Activated CD4-positive, alpha-beta T cell treated with anti-CD3 and anti-CD28 coated beads for 24 hours (primary cell): ENCODE results near the gene MYL3.

ENCODE experiments used
- DNase-seq, 2 donors: peaks; one replicate each; pipeline ENCODE4 v3.0.0-alpha.2; 2020; ENCODE audit warnings: low read depth in 2 of 2

The MYL3 gene

GRCh38 chr3:46883054-46883829, 20.0 kb upstream of the MYL3 start:
- DNase-seq: no peak

DNA sequence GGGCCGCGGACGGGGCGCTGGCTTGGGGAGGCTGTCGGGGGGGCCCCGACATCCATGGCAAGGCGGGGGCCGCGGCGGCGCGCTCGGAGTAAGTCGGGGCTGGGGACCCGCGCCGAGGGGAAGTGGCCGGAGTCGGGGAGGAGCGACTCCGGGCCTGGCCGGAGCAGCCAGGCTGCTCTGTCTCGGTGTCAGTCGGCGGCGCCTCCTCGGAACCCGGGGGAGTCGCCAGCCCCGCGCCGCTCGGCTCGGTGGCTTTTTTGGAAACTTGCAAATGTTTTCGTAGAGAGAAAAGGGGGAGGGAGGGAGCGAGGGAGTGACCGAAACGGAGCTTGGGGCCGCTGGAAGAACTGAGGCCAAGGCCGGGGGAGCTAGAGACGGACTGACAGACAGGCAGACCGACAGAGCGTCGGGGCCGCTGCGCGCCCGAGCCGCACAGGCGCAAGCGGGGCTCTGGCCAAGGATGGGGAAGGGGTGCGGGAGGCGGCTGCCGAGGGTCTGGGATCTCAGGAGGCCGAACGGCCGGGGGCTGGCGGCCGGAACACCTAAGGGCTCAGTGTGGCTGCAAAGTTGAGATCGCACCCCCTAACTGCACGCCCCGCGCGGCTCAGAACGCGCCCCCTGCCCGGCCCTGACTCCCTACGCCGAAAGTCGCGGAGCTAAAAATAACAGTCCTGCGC, 19.3 kb upstream of the MYL3 start:
- no peak for DNase-seq

- DNase-seq: no peak
These were observed 18.5 kb upstream of the MYL3 start for GRCh38 chr3:46881596-46882376.

DNA sequence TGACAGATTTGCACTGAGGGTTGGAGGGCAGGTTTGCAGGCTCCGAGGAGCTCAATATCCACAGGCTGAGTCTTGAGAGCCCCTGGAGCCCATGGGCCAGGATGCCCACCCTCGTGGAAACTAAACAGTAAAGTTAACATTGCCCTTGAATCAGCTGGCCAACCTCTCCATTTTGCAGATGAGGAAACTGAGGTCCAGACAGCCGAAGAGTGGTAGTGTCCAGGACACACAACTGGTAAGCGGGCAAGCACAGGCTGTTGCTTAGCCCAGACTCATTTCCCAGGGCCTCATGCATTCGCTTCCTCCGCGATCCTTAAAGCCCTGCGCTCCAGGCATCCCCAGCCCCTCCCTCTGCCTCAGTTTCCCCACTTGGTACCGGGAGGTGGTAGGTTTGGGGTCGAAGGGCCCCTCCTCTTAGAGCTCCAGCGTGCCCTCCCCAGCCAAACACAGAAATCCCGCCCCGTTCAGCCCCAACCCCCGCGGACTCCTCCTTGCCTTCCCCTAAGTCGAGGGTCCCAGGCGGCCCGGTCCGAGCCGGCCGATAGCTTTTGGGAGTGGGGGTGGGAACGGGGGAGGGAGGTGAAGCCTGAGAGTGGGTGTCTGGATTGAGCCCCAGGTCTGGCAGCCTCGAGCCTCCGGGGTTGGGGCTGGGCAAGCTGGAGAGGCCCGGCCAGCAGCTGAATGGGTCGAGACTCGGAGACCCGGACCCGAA, 17.8 kb upstream of the MYL3 start:
- no peak for DNase-seq

GRCh38 chr3:46878781-46879436, 15.7 kb upstream of the MYL3 start:
- DNase-seq: no peak

DNA sequence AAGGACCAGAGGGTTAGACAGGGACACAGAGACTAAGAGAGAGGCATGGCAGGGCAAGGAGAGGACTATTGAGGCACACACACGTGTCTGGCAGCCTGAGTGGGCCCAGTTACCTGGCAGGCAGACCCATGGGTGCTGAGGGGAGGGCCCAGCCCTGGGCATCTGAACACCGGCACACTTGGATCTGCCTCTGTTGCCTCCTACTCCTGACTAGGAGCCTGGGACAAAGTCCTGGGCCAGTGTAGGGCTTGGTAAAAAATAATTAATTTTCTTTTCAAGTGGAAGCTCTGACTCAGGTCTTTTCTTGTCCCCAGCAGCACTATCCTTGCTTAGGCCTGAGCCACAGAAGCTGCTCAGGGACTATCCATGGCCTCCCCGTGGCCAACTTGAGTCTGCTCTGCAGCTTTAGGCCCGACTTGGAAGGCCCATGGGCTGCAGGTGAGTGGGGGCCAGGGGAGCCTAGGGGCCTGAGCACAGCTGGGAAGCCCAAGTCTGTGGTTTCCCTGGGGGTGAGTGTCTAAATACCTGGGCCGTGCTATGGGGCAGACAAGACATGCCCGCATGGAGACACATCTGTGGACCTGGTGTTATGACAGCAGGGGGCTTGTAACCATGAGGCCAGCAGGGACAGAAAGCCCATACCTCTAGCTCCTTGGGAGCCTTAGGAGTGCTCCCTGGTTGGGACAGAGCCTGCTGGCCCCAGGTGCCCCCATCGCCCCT, 14.3 kb upstream of the MYL3 start, which contains the start of gene PTH1R:
Gene PTH1R (plus strand): TSS at position 316 of the 720 bp plus-strand sequence. CDS start 5,839 bp downstream, outside the sequence.
- DNase-seq: no peak

DNA sequence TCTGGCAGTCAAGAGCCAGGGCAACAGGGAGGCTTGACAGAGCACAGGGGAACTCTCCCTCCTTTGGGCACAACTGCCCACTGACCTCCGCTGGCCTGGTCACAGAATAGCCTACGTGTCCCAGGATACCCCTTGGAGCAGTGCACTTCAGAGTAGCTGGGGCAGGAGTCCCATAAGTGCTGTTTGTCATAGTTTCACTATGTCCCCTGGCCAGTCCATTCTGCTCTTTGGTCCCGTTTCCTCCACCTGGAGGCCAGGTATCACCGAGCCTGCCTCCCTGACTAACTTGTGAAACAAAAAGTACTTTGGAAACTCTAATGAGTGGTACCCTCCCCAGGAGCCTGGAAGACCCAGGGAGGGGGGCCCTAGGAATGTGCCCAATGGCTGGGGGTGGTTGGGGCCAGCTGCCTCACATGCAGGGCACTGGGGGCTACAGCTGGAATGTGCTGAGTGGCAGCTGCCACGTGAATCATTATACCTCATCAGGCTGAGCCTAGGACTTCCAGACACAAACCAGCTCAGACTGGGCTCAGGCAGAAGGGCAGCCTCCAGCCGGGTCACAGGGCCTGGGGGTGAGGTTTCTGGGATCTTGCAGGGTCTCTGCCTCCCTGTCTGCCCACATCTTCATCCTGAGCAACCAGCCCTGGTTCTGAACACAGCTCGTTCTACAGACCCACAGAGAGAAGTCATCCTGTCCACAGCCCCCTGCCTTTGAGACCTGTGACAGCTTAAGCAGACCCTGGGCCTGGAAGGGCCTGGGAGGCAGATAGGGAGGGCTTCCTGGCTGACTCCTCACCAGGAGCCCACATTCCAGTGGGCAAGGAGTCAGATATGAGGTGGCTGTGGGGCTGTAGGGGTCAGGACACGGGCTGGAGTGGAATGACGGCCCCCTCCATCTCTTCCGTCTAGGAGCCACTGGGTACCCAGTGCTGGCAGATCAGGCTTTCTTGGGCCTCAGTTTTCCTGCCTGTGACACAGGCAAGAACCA, 13.4 kb upstream of the MYL3 start:
- no peak for DNase-seq

- no peak for DNase-seq
These were observed 12.3 kb upstream of the MYL3 start for GRCh38 chr3:46875560-46875959.

- no peak for DNase-seq
These were observed 11.2 kb upstream of the MYL3 start for GRCh38 chr3:46874430-46874829.

DNA sequence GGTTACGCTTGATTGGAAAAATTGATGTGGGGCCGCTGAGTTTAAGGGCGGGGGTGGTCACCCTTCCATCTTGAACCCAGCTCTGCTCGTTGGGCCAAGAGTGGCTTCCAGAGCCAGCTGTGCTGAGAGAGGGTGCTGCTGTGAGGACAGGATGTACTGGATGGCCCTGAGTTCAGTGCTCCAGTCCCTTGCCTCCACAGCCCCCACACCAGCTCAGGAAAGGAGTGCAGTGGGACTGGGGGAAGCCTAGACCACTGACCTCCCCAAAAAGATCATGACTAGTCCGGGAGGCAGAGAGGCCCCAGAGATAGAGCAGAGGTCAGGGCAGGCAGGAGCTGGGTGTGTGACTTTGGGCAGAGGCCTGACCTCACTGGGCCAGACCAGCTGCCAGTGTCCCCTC, 10.3 kb upstream of the MYL3 start:
- DNase-seq: no peak

DNA sequence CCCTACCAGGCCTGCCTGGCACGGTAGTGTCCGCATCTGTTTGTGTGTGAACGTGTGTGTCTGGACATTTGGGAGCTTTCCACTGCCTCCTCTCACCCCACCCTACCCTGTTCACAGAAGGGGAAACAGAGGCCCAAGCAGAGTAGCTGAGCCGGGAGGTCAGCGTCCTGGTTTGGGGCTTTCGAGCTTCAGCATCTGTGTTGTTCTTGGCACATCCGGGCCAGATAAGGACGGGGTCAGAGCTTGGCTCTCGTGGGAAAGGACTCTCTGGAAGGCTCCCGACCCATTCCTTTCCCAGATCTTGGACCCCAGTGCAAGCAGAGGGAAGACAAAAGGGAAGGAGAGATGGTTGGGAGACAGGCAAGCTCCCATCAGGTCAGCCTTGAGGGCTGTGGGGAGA, 8.0 kb upstream of the MYL3 start:
- no peak for DNase-seq

DNA sequence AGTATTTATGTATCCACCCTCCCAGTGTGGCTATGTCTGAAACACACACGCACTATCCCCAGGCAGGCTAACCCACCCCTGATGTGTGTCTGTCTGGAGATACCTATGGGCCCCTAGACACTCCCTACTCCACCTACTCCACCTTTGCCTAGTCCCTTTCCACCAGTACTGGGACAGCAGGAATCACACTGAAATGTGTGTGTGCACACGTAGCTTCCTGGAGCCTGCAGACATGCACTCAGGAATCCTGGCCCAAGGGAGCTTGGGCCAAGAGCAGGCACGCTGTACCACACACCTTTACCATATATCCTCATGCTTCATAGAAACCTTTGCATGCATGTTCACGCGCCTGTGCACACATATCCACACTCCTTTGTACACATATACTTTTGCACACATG, 7.4 kb upstream of the MYL3 start:
- no peak for DNase-seq

GRCh38 chr3:46869440-46869839, 6.2 kb upstream of the MYL3 start:
- no peak for DNase-seq

GRCh38 chr3:46868948-46869347, 5.7 kb upstream of the MYL3 start:
- DNase-seq: no peak

DNA sequence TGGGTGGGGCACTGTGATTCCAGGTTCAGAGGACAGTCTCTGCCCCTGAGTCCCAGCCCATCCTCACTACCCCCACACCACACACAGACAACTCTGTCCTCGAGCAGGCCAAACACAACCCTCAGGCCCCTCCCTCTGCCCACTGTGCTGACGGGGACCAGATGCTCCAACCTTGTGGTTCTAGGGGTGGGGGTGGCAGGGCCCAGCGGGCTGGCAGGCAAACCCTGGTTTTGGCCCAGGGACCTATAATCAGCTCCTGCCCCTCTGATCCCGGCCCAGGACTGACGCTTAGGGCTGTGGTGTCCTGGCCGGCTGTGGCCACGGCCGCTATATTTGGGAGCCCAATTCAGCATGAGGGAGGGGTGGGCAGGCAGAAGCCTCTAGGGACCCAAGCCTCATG, 5.0 kb upstream of the MYL3 start:
- DNase-seq: no peak

- no peak for DNase-seq
These were observed 4.3 kb upstream of the MYL3 start for GRCh38 chr3:46867550-46867898.

GRCh38 chr3:46866720-46867549, 3.7 kb upstream of the MYL3 start:
- DNase-seq: peak; percentile 82 to 85

- DNase-seq: no peak
These were observed 2.9 kb upstream of the MYL3 start for GRCh38 chr3:46866032-46866595.
